GM06990 (cell line): Measurements from ENCODE around the gene FMN2.

Experiments used
- DNase-seq: peaks from one replicate; pipeline ENCODE4 v3.0.0-alpha.2; 2011; ENCODE audit not compliant: insufficient read length; ENCODE audit errors: extremely low read depth
- H3K27me3 ChIP-seq: replicated peaks from 2 replicates; pipeline ENCODE4 v1.6.0; 2011; ENCODE audit warnings: low read length; ENCODE audit not compliant: control insufficient read depth, insufficient read depth
- H3K36me3 ChIP-seq: 2 replicates; pipeline ENCODE4 v1.5.1; 2011; ENCODE audit warnings: low read length; ENCODE audit not compliant: control insufficient read depth, insufficient read depth
- H3K4me3 ChIP-seq: replicated peaks from 2 replicates; pipeline ENCODE4 v1.5.1; 2011; ENCODE audit warnings: low read depth, mild to moderate bottlenecking, control low read depth, low read length
- CTCF ChIP-seq: IDR thresholded peaks from 2 replicates; pipeline ENCODE4 v1.5.1; 2011; ENCODE audit warnings: low read length, control low read depth, mild to moderate bottlenecking, inconsistent platforms; ENCODE audit not compliant: insufficient read depth, poor library complexity, severe bottlenecking

The FMN2 gene

GRCh38 chr1:240356568-240356967 is 264.9 kb downstream of the FMN2 start:
- H3K36me3 ChIP-seq: no peaks in the 10 kb centered on the region
- no peak for TF ChIP-seq CTCF
- H3K27me3 ChIP-seq: no peaks in the 10 kb centered on the region
- no peak overlapping the region for H3K4me3 ChIP-seq
- no peak for DNase-seq

- no peak for TF ChIP-seq CTCF
- DNase-seq: no peak
- no peaks in the 10 kb centered on the region for H3K36me3 ChIP-seq
- no peaks in the 10 kb centered on the region for H3K27me3 ChIP-seq
- H3K4me3 ChIP-seq: no peak overlapping the region
These were observed 270.4 kb downstream of the FMN2 start for GRCh38 chr1:240362046-240362445.

GRCh38 chr1:240362826-240363225 is 271.1 kb downstream of the FMN2 start:
- DNase-seq: no peak
- TF ChIP-seq CTCF: no peak
- Histone ChIP-seq H3K4me3 (no peak overlapping the region), H3K27me3 (no peaks in the 10 kb centered on the region), H3K36me3 (no peaks in the 10 kb centered on the region)

- Histone ChIP-seq H3K27me3 (no peaks in the 10 kb centered on the region), H3K4me3 (no peak overlapping the region), H3K36me3 (no peaks in the 10 kb centered on the region)
- no peak for DNase-seq
- TF ChIP-seq CTCF: no peak
These were observed 271.6 kb downstream of the FMN2 start for GRCh38 chr1:240363315-240363714.

GRCh38 chr1:240363914-240364313 is 272.2 kb downstream of the FMN2 start:
- DNase-seq: no peak
- no peak for TF ChIP-seq CTCF

GRCh38 chr1:240366636-240367035 is 275.0 kb downstream of the FMN2 start:
- Histone ChIP-seq H3K27me3 (no peaks in the 10 kb centered on the region), H3K4me3 (no peak overlapping the region), H3K36me3 (no peaks in the 10 kb centered on the region)
- TF ChIP-seq CTCF: no peak
- DNase-seq: no peak

More at GRCh38 chr1:240363914-240364313, 272.2 kb downstream of the FMN2 start:
- H3K4me3 ChIP-seq: no peak overlapping the region
- no peaks in the 10 kb centered on the region for H3K27me3 ChIP-seq
- H3K36me3 ChIP-seq: no peaks in the 10 kb centered on the region
